Medulla oblongata (tissue), 1 donor: ENCODE measurements around the gene WDR20.
A peak's percentile ranks its signal among the peaks of the same experiment; 100 is the strongest.
"Not testable (repeated sequence)": the region's sequence is repeated elsewhere in the genome, so short reads cannot be mapped to it uniquely, and the experiment has no call there.

Experiments
- DNase-seq: peaks from one replicate; pipeline ENCODE4 v3.0.0-alpha.2; 2015; ENCODE audit errors: extremely low spot score

WDR20 gene

GRCh38 chr14:102171173-102172020 lies 31.7 kb downstream of the WDR20 start:
- DNase-seq, result no peak

- not testable (repeated sequence) for DNase-seq
Measured at GRCh38 chr14:102172021-102172272, 32.2 kb downstream of the WDR20 start.

GRCh38 chr14:102172721-102173120 lies 33.0 kb downstream of the WDR20 start:
- DNase-seq, result not testable (repeated sequence)

GRCh38 chr14:102177161-102177560 lies 37.5 kb downstream of the WDR20 start:
- peak; percentile 46 for DNase-seq

- DNase-seq, result no peak
Measured at GRCh38 chr14:102178806-102179205, 39.1 kb downstream of the WDR20 start.

- no peak for DNase-seq
Measured at GRCh38 chr14:102180248-102180998, 40.7 kb downstream of the WDR20 start.

GRCh38 chr14:102181187-102181586 lies 41.5 kb downstream of the WDR20 start:
- DNase-seq, result no peak

GRCh38 chr14:102182190-102182589 lies 42.5 kb downstream of the WDR20 start:
- peak; percentile 64 for DNase-seq

GRCh38 chr14:102182936-102183619 lies 43.4 kb downstream of the WDR20 start:
- DNase-seq, result no peak

GRCh38 chr14:102183886-102184285 lies 44.2 kb downstream of the WDR20 start:
- no peak for DNase-seq

- peak; percentile 74 for DNase-seq
Measured at GRCh38 chr14:102184316-102185035, 44.8 kb downstream of the WDR20 start.

- no peak for DNase-seq
Measured at GRCh38 chr14:102185360-102185759, 45.7 kb downstream of the WDR20 start.

- DNase-seq, result no peak
Measured at GRCh38 chr14:102187044-102187443, 47.3 kb downstream of the WDR20 start.

- peak; percentile 78 for DNase-seq
Measured at GRCh38 chr14:102187568-102188001, 47.9 kb downstream of the WDR20 start.

- no peak for DNase-seq
Measured at GRCh38 chr14:102188187-102188586, 48.5 kb downstream of the WDR20 start.

- DNase-seq, result no peak
Measured at GRCh38 chr14:102189874-102190273, 50.2 kb downstream of the WDR20 start.

- DNase-seq, result no peak
Measured at GRCh38 chr14:102192840-102193502, 53.3 kb downstream of the WDR20 start.

GRCh38 chr14:102194856-102195255 lies 55.2 kb downstream of the WDR20 start:
- DNase-seq, result no peak

- DNase-seq, result no peak
Measured at GRCh38 chr14:102195446-102195845, 55.7 kb downstream of the WDR20 start.

- peak; percentile 97 for DNase-seq
Measured at GRCh38 chr14:102196039-102196901, 56.6 kb downstream of the WDR20 start.

- DNase-seq, result no peak
Measured at GRCh38 chr14:102196902-102197230, 57.2 kb downstream of the WDR20 start.
